ENCODE data around the gene GNAL. TPM values are rescaled to one million over a fixed set of nuclear protein-coding genes. Genes with fewer than 3 reads are reported as not detected.

The GNAL gene
- total RNA-seq, 2 donors from 2014 or later = 4.2 to 14.3 TPM

GRCh38 chr18:11760498-11761167 is 71.6 kb downstream of the GNAL start:
- Histone ChIP-seq H3K4me1 (replicated peaks) (no peaks in the 10 kb centered on the region), H3K27me3 (replicated peaks; ENCODE audit: insufficient read depth) (no peaks in the 10 kb centered on the region), H3K4me3 (no peak overlapping the region), H3K9me3 (no peaks in the 10 kb centered on the region), H3K36me3 (no peaks in the 10 kb centered on the region), H3K27ac (no peak overlapping the region)
- intact Hi-C loops (cut with DNase I) = no loop called here
- TF ChIP-seq POLR2A (IDR thresholded peaks at IDR 0.05) (no peak), CTCF (IDR thresholded peaks at IDR 0.05) (no peak), POLR2AphosphoS5 (IDR thresholded peaks at IDR 0.05) (no peak)
- DNase-seq (ENCODE audit: low spot score) = no peak
- 89% methylated on average over 7 of the region's 7 CpGs for WGBS

DNA sequence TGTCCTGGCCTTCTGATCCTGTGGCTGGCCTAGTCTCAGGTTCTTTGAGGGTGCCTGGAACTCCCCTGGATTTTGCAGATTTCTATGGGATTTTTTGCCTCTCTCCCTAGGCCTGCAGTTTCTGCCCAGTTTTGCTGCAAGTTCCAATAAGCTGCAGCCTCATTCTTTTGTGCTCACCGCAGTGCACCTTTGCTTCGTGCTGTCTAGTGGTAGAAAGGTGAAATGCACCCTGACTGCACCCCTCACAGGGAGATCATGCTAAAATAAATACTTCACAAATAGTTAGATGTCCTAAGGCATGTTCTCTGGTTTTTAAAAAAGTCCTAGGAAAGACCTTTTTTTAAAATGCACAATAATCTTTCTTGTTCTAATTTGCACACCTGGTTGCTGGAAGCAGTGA is 72.5 kb downstream of the GNAL start:
- 71% methylated on average over 2 of the region's 2 CpGs for WGBS
- Histone ChIP-seq H3K27ac (no peak overlapping the region), H3K4me1 (replicated peaks) (no peaks in the 10 kb centered on the region), H3K27me3 (replicated peaks; ENCODE audit: insufficient read depth) (no peaks in the 10 kb centered on the region), H3K9me3 (no peaks in the 10 kb centered on the region), H3K36me3 (no peaks in the 10 kb centered on the region), H3K4me3 (no peak overlapping the region)
- TF ChIP-seq POLR2A (IDR thresholded peaks at IDR 0.05) = no peak
- intact Hi-C loops (cut with DNase I) = no loop called here
- DNase-seq (ENCODE audit: low spot score) = no peak

DNA sequence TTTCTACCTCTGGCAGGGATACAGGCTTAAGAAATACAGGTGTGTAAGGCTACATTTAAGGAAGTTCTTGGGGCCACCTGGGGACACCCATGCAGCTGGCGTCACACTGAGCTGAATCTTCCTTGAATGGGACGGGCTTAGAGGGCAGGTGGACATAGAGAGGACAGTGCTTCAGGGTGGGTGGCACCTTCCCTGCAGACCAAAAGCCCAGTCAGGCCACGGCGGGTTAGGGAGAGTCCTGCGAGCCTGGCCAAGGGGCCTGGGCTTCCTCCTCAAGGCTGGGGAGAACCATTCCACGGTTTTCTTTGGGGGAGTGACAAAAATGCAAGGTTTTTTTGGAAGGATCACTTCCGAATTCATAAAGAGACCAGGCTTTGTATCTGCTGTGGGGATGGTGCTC is 73.4 kb downstream of the GNAL start:
- Histone ChIP-seq H3K27ac (no peak overlapping the region), H3K9me3 (no peaks in the 10 kb centered on the region), H3K4me3 (no peak overlapping the region), H3K36me3 (no peaks in the 10 kb centered on the region), H3K27me3 (replicated peaks; ENCODE audit: insufficient read depth) (no peaks in the 10 kb centered on the region), H3K4me1 (replicated peaks) (no peaks in the 10 kb centered on the region)
- TF ChIP-seq POLR2AphosphoS5 (IDR thresholded peaks at IDR 0.05) = no peak
- TF ChIP-seq POLR2A (IDR thresholded peaks at IDR 0.05) = no peak
- no peak for TF ChIP-seq CTCF (IDR thresholded peaks at IDR 0.05)
- intact Hi-C loops (cut with DNase I) = no loop called here
- no peak for DNase-seq (ENCODE audit: low spot score)
- 92% methylated on average over 7 of the region's 7 CpGs for WGBS

GRCh38 chr18:11767329-11767728 is 78.3 kb downstream of the GNAL start:
- Histone ChIP-seq H3K4me3 (no peak overlapping the region), H3K9me3 (no peaks in the 10 kb centered on the region), H3K36me3 (no peaks in the 10 kb centered on the region), H3K27me3 (replicated peaks; ENCODE audit: insufficient read depth) (no peaks in the 10 kb centered on the region), H3K27ac (no peak overlapping the region), H3K4me1 (replicated peaks) (no peaks in the 10 kb centered on the region)
- no peak for DNase-seq (ENCODE audit: low spot score)
- TF ChIP-seq POLR2A (IDR thresholded peaks at IDR 0.05) = no peak
- TF ChIP-seq CTCF (IDR thresholded peaks at IDR 0.05) = no peak
- no peak for TF ChIP-seq POLR2AphosphoS5 (IDR thresholded peaks at IDR 0.05)
- intact Hi-C loops (cut with DNase I) = no loop called here
- 93% methylated on average over 6 of the region's 6 CpGs for WGBS

- no peaks in the 10 kb centered on the region for H3K9me3 ChIP-seq
- TF ChIP-seq POLR2A (IDR thresholded peaks at IDR 0.05) (no peak), POLR2AphosphoS5 (IDR thresholded peaks at IDR 0.05) (no peak), CTCF (IDR thresholded peaks at IDR 0.05) (no peak)
- 85% methylated on average over 4 of the region's 4 CpGs for WGBS
- H3K36me3 ChIP-seq = no peaks in the 10 kb centered on the region
- no peaks in the 10 kb centered on the region for H3K4me1 ChIP-seq (replicated peaks)
- no peaks in the 10 kb centered on the region for H3K27me3 ChIP-seq (replicated peaks; ENCODE audit: insufficient read depth)
- no peak overlapping the region for H3K27ac ChIP-seq
- no peak overlapping the region for H3K4me3 ChIP-seq
- no peak for DNase-seq (ENCODE audit: low spot score)
- intact Hi-C loops (cut with DNase I) = no loop called here
Observed at GRCh38 chr18:11767935-11768334, 78.9 kb downstream of the GNAL start.
